ENCODE measurements around the gene MAGEB5. TPM values are rescaled to one million over a fixed set of nuclear protein-coding genes. Genes with fewer than 3 reads are reported as not detected.

Gene MAGEB5
- total RNA-seq, 1 experiment from 2014 or later = not detected

DNA sequence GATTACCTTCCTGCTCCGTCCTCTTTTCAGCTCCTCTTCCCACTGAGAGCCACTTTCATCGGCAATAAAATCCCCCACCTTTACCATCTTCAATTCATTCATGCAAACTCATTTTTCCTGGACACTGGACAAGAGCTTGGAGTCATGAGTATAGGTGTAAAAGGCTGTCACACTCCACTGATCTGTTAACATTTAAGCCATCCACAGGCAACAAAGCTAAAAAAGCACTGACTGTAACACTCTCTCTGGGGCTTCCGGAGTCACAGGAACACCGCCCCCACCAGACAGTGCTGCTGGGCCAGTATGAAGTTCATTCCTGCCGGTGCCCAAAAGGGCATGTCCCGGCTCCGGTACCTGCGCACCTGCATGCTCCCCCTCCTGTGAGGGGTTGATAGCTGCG, 38.5 kb downstream of the MAGEB5 start:
- ATAC-seq = no peak
- Histone ChIP-seq H3K27me3 (ENCODE audit: low read length) (no peaks in the 10 kb centered on the region), H3K36me3 (ENCODE audit: low read depth, low read length) (no peaks in the 10 kb centered on the region), H2AFZ (ENCODE audit: low read length) (no peak overlapping the region), H3K4me1 (ENCODE audit: insufficient read depth, low read length) (no peaks in the 10 kb centered on the region), H4K20me1 (ENCODE audit: low read length) (no peaks in the 10 kb centered on the region), H3K79me2 (ENCODE audit: low read length) (no peaks in the 10 kb centered on the region), H3K9me3 (ENCODE audit: low read length) (no peaks in the 10 kb centered on the region), H3K9ac (ENCODE audit: low read length) (no peak overlapping the region), H3K9me2 (replicated peaks; ENCODE audit: low read length) (no peaks in the 10 kb centered on the region), H3K4me2 (ENCODE audit: low read length) (no peak overlapping the region), H3K4me3 (ENCODE audit: low read length) (no peak overlapping the region), H3K27ac (ENCODE audit: low read length) (no peak overlapping the region), H3F3A (ENCODE audit: low read length, unreplicated experiment) (no peaks in the 10 kb centered on the region)
- POLR2A ChIA-PET (ENCODE audit: unreplicated experiment) = no interaction called here
- CTCF ChIA-PET = no interaction called here
- BruUV-seq (replicated peaks) = no TSS peak
- no peak for DNase-seq
- TF ChIP-seq CTCF (conservative IDR thresholded peaks at IDR 0.05; ENCODE audit: low read depth, low read length) = no peak
- TF ChIP-seq EZH2phosphoT487 (IDR thresholded peaks at IDR 0.05; ENCODE audit: borderline replicate concordance, low read length) = no peak
- no peak for TF ChIP-seq EZH2 (IDR thresholded peaks at IDR 0.05; ENCODE audit: low read length, unreplicated experiment)
- intact Hi-C loops (cut with micrococcal nuclease) = no loop called here

GRCh38 chrX:26262121-26262523, 46.2 kb downstream of the MAGEB5 start:
- peak; percentile 7 for DNase-seq
- Histone ChIP-seq H3K79me2 (ENCODE audit: low read length) (no peaks in the 10 kb centered on the region), H3K4me3 (ENCODE audit: low read length) (no peak overlapping the region), H2AFZ (ENCODE audit: low read length) (no peak overlapping the region), H3K4me2 (ENCODE audit: low read length) (no peak overlapping the region), H3K27ac (ENCODE audit: low read length) (no peak overlapping the region), H3K27me3 (ENCODE audit: low read length) (no peaks in the 10 kb centered on the region), H3K4me1 (ENCODE audit: insufficient read depth, low read length) (no peaks in the 10 kb centered on the region), H3F3A (ENCODE audit: low read length, unreplicated experiment) (no peaks in the 10 kb centered on the region), H3K36me3 (ENCODE audit: low read depth, low read length) (no peaks in the 10 kb centered on the region), H3K9me2 (replicated peaks; ENCODE audit: low read length) (no peaks in the 10 kb centered on the region), H4K20me1 (ENCODE audit: low read length) (no peaks in the 10 kb centered on the region), H3K9me3 (ENCODE audit: low read length) (no peaks in the 10 kb centered on the region), H3K9ac (ENCODE audit: low read length) (no peak overlapping the region)
- TF ChIP-seq EZH2phosphoT487 (IDR thresholded peaks at IDR 0.05; ENCODE audit: borderline replicate concordance, low read length) (no peak), EZH2 (IDR thresholded peaks at IDR 0.05; ENCODE audit: low read length, unreplicated experiment) (no peak), CTCF (conservative IDR thresholded peaks at IDR 0.05; ENCODE audit: low read depth, low read length) (no peak)
- ATAC-seq = no peak
- CTCF ChIA-PET = no interaction called here
- POLR2A ChIA-PET (ENCODE audit: unreplicated experiment) = no interaction called here
- no TSS peak for BruUV-seq (replicated peaks)
- intact Hi-C loops (cut with micrococcal nuclease) = no loop called here

Other genes with a start within 250 kb of the MAGEB5 start
- 0.11 TPM in 1 of 2 replicates, not detected in the other for gene MAGEB18, start 77.8 kb upstream of the MAGEB5 start, total RNA-seq (2014; rRNA removed)
- gene MAGEB6B, start 55.6 kb upstream of the MAGEB5 start, total RNA-seq (2014; rRNA removed) = not detected in 2 replicates
- gene MAGEB6, start 23.7 kb upstream of the MAGEB5 start, total RNA-seq (2014; rRNA removed) = not detected in 2 replicates